HL-60/S4 treated with retinoic acid at 250 ng/mL for 4 days and 3 days (cell line): ENCODE measurements around the gene TMC4.
"Not testable (repeated sequence)": the region's sequence is repeated elsewhere in the genome, so short reads cannot be mapped to it uniquely, and the experiment has no call there.

Source experiments
- in situ Hi-C: fragments of 300-500 bp; cut with MboI; formaldehyde crosslinking; loops from 2 replicates; pipeline ENCODE4 v1.7.0; 2022; ENCODE audit warnings: low sequenced_read_pairs

The TMC4 gene

DNA sequence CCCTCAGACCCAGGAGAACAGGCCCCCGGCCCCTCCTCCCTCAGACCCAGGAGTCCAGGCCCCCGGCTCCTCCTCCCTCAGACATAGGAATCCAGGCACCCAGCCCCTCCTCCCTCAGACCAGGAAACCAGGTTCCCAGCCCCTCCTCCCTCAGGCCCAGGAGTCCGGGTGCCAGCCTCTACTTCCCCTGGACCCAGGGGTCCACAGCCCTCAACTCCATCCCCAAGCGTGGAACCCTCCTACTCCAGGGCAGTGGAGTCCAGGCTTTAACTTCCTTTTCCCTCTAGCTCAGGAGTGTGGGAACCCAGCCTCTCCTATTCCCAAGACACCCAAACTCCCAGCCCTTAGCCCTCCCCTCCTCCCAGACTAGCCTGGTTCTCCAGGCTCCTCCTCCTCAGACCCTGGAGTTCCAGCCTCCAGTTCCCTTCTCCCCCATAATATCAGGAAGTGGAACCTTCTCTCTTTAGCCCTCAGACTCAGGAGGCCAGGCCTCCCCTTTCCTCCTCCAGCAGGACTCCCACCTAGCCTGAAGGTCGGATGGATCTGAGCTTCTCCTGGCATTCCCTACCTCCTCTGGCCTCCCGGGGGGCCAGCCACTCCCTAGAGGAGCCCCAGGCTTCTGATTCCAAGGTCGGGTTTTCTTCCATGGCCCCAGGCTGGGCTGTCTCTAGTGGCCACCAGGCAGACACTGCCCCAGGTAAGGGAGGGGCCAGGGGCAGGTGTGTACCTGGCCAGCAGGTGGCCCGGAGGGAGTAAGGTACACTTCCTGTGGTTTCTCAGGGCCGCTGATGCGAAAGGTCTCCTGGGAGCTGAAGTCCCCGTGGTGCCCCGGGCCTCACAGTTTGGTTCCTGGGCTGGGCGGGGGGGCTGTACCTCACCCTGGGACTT, at the start of gene TMC4:
TSS of gene TMC4 (minus strand) at position 690 of the 888 bp plus-strand sequence. CDS start at position 647, 43 bp downstream.
- in situ Hi-C loops = no loop called here

GRCh38 chr19:54221947-54222346, 49.0 kb upstream of the TMC4 start:
- in situ Hi-C loops = not testable (repeated sequence)

GRCh38 chr19:54219702-54220101, 46.7 kb upstream of the TMC4 start:
- in situ Hi-C loops = not testable (repeated sequence)

GRCh38 chr19:54218960-54219661, 46.2 kb upstream of the TMC4 start:
- in situ Hi-C loops = no loop called here

GRCh38 chr19:54218259-54218658, 45.3 kb upstream of the TMC4 start:
- in situ Hi-C loops = no loop called here

DNA sequence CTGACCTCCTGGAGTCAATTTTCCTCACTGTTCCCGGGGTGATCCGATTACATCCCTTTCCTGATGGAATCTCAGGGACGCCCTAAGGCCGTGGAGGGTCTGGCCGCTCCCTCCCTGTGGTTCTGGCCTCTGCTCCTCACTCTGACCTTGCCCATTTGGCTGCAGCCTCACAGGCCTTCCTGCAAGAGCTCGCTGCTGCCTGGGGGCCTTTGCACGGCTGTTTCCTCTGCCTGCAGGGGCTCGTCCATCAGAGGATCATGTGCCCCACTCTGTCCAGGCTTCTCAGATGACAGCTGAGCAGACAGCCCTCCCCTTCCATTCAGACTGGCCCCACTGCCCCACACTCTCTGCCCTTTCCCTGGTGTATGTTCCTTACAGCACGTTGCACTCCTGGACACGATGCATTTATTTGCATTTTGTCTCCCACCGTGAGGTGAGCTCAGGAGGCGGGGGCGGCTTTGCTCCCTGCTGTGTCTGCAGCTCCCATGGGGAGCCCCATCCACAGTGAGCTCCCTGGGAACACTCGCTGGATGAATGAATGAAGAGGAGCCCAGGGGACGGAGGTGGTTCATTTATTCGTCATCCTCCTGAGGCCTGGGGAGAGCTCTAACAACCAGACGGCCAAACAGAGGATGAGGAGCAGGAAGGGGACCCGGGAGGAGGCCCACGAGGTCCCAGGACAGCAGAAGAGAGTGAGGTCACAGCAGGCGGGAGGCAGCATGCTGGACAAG, 44.7 kb upstream of the TMC4 start:
- in situ Hi-C loops = not testable (repeated sequence)

DNA sequence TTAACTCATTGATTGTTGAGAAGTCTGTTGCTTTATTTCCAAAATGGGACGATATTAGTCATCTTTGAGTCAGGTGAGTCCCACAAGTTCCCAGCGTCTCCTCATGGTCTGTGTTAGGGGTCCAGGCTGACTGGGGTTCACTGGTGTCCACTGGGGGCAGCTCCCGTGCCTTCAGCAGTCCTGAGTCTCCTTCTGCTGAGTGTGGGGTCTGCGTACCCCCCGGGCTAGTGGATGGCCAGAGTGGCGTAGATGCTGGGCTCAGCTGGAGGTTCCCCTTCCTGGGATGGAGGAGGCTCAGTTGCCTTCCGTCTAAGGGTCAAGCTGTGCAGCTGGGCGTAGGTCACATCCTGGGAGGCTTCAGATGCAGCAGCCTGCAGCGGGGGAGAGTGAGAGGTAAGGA, 43.9 kb upstream of the TMC4 start:
- in situ Hi-C loops = no loop called here

GRCh38 chr19:54214734-54215133, 41.8 kb upstream of the TMC4 start:
- in situ Hi-C loops = not testable (repeated sequence)

DNA sequence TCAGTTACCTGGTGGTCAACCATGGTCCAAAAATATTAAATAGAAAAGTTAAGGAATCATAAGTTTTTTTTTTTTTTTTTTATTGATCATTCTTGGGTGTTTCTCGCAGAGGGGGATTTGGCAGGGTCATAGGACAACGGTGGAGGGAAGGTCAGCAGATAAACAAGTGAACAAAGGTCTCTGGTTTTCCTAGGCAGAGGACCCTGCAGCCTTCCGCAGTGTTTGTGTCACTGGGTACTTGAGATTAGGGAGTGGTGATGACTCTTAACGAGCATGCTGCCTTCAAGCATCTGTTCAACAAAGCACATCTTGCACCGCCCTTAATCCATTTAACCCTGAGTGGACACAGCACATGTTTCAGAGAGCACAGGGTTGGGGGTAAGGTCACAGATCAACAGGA, 41.3 kb upstream of the TMC4 start:
- in situ Hi-C loops = not testable (repeated sequence)

GRCh38 chr19:54211235-54211634, 38.3 kb upstream of the TMC4 start:
- in situ Hi-C loops = no loop called here

- in situ Hi-C loops = no loop called here
These were observed 37.0 kb upstream of the TMC4 start for GRCh38 chr19:54209811-54210494.

GRCh38 chr19:54209058-54209810, 36.3 kb upstream of the TMC4 start:
- in situ Hi-C loops = no loop called here

GRCh38 chr19:54208784-54209057, 35.8 kb upstream of the TMC4 start:
- in situ Hi-C loops = no loop called here

DNA sequence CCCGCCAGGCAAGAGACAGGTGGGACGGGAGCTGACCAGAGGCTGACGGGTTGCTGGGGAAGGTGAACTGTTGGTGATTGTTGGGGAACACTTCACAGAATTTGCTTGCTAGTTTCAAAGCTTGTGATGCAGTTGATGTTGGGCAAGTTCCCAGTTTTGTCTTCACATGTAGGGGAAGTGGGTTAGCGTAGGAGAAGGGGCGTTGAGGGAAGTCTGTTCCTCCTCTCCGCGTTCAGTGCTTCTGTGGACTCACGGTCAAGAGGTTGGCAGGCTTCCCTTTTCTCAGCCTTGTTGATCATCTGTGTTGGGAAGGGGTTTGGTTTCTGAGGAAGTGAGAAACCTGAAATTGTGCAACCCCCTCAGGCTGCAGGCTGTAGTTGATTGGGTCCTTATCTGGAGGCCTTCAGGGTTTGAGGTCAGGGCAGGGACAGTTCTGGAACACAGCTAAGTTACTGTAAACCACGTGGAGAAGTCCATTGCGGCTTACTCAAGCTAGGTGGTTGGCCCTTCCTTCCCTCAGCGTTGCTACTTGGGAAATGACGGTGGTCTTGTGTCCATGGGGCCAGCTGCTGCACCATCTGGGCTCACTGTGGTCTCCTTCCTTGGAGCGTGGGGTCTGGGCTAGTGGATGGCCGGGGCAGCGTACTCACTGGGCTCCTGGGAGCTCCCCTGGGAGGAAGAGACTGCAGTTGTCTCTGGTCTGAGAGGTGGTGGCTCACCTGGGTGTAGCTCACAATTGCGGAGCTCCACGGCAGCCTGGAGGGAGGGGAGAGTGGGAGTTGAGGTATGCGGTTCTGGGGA, 35.2 kb upstream of the TMC4 start:
- in situ Hi-C loops = no loop called here

- in situ Hi-C loops = no loop called here
These were observed 34.7 kb upstream of the TMC4 start for GRCh38 chr19:54207676-54207982.

DNA sequence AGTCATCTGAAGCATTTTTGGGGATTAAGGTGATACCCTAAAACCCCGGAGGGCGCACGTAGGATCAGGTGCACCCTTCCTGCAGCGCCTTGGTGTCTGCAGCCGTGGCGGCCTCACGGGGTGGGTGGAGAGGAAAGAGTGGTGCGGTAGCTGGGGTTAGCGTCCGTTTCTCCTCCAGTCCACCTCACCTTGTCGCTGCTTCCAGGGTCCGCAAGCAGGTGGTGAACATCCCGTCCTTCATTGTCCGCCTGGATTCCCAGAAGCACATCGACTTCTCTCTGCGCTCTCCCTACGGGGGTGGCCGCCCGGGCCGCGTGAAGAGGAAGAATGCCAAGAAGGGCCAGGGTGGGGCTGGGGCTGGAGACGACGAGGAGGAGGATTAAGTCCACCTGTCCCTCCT, 34.2 kb upstream of the TMC4 start:
- in situ Hi-C loops = not testable (repeated sequence)

GRCh38 chr19:54206831-54207177, 33.8 kb upstream of the TMC4 start:
- in situ Hi-C loops = no loop called here

DNA sequence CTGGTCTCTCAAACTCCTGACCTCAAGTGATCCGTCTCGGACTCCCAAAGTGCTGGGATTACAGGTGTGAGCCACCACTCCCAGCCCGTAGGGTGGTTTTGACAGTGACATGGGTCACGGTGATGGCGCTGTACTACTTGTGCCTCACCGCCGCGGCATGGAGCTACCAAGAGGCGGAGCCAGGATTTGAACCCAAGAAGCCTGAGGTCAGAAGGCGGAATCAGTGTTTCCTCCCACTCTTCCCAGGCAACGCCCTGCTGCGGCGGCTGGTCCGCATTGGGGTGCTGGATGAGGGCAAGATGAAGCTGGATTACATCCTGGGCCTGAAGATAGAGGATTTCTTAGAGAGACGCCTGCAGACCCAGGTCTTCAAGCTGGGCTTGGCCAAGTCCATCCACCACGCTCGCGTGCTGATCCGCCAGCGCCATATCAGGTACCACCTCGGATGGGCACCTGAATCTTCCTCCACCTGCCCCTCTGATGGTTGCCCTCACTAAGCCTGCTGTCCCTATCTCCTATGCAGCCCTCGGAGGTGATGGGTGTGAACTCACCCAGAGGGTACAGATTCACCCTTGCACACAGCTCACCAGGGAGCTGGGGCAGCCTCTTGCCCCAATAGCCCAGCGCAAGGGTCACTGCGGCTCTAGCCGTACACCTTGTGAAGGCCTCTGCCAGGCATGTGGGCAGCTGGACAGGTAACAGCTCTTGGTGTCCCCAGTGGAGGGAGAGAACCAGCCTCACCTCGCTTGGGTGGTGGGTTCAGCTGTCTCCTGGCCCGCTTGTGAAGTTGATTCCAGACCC, 33.3 kb upstream of the TMC4 start:
- in situ Hi-C loops = no loop called here
